ENCODE data around the gene ADCY10. TPM values are rescaled to one million over a fixed set of nuclear protein-coding genes. Genes with fewer than 3 reads are reported as not detected.
A peak's percentile ranks its signal among the peaks of the same experiment; 100 is the strongest.
"Not testable (repeated sequence)": the region's sequence is repeated elsewhere in the genome, so short reads cannot be mapped to it uniquely, and the experiment has no call there.

The ADCY10 gene, protein sequence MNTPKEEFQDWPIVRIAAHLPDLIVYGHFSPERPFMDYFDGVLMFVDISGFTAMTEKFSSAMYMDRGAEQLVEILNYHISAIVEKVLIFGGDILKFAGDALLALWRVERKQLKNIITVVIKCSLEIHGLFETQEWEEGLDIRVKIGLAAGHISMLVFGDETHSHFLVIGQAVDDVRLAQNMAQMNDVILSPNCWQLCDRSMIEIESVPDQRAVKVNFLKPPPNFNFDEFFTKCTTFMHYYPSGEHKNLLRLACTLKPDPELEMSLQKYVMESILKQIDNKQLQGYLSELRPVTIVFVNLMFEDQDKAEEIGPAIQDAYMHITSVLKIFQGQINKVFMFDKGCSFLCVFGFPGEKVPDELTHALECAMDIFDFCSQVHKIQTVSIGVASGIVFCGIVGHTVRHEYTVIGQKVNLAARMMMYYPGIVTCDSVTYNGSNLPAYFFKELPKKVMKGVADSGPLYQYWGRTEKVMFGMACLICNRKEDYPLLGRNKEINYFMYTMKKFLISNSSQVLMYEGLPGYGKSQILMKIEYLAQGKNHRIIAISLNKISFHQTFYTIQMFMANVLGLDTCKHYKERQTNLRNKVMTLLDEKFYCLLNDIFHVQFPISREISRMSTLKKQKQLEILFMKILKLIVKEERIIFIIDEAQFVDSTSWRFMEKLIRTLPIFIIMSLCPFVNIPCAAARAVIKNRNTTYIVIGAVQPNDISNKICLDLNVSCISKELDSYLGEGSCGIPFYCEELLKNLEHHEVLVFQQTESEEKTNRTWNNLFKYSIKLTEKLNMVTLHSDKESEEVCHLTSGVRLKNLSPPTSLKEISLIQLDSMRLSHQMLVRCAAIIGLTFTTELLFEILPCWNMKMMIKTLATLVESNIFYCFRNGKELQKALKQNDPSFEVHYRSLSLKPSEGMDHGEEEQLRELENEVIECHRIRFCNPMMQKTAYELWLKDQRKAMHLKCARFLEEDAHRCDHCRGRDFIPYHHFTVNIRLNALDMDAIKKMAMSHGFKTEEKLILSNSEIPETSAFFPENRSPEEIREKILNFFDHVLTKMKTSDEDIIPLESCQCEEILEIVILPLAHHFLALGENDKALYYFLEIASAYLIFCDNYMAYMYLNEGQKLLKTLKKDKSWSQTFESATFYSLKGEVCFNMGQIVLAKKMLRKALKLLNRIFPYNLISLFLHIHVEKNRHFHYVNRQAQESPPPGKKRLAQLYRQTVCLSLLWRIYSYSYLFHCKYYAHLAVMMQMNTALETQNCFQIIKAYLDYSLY (N-terminal part only)
- total RNA-seq: not detected in 2 replicates
- 0.06 TPM for polyA plus RNA-seq (2012)

DNA sequence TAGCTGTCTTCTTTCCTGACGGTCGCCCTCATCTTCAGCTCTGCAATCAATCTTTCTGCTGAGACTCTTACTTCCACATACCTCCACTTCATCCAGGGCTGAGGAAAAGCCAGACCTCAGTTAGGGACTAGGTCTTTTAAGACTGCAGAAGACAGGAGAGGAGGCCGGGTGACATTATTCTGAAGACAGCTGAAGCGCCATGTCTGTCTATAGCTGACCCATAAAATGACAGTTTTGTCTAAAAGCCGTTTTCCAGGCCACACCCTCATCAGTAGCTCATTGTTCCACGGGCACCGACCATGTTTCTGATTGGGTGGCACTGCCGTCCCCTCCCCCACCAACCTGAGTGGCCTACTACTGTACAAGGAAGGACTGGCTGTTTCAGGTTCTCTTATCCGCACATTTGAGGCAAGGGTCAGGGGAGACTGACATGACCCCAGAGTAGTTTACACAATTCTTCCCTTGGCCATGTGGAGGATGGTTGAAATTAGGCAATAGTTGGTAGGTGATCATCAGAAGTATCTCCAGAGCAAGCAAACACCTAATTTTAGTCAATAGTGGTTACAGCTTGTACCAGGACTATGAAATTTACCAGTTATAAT lies at the start of gene ADCY10:
ADCY10 (minus strand) TSS at position 240 of the 602 bp plus-strand sequence. CDS start 8,994 bp downstream, outside the sequence.
- no peak for DNase-seq (ENCODE audit: low read depth)

DNA sequence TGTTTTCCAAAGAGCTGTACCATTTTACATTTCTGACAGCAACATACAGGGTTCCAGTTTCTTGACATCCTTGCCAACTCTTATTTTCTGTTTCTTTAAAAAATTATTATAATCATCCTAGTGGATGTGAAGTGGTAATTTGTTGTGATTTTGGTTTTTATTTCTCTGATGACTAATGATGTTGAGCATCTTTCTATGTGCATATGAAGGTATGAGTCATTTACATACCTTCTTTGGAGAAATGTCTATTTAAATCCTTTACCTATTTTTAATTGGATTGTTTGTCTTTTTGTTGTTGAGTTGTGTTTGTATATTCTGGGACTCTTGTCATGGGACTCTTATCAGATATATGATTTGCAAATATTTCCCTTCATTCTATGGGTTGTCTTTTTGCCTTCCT lies 43.8 kb upstream of the ADCY10 start:
- DNase-seq (ENCODE audit: low read depth): no peak

DNA sequence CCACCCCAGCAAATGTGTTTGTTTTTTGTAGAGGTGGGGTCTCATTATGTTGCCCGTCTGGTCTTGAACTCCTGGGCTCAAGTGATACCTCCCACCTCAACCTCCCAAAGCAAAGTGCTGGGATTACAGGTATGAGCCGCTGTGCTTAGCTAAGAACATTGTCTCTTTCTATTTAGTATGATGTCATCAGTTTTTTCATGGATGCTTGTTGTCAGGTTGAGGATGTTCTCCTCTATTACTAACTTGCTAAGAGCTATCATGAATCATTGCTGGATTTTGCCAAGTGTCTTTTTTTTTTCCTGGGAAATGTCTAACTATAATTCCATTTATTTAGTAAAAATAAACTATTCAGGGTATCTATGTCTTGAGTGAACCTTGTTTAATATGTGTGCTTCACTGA lies 42.0 kb upstream of the ADCY10 start:
- DNase-seq (ENCODE audit: low read depth): no peak

DNA sequence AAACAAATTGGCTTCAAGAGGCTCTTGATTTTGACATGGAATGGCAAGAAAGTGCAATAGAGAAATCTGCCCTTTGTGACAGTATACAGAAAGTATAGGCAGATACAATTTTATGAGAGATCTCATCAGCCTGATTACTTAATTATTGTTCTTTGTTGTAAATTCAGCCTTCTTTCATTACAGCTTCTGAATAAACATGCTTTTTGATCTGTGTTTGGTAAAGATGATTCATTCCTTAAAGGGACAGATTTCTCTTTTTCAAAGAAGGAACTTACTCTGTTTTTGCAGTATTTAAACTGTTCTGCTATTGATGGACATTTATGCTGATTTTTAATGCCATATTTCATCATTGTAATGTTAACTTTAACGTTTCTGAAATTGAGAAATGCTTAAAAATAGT lies 36.6 kb upstream of the ADCY10 start:
- no peak for DNase-seq (ENCODE audit: low read depth)

DNA sequence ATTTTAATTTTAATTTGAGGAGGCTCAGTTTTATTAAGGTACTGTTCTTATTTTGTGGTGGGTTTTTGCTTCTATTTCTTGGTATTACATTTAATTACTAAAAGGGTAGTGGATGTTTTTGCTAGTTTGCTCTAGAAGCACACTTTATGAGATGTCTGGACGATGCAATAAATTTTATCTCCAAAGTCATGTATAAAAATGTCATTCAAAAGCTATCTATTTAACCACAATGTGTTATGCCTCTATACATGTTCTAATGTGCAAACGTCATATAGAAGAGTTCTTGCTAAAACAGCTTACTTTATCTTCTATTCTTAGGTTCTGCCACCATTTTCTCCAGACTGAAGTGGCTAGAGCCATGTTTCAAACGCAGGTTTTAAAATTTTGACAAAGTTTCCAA lies 35.9 kb upstream of the ADCY10 start:
- DNase-seq (ENCODE audit: low read depth): no peak

DNA sequence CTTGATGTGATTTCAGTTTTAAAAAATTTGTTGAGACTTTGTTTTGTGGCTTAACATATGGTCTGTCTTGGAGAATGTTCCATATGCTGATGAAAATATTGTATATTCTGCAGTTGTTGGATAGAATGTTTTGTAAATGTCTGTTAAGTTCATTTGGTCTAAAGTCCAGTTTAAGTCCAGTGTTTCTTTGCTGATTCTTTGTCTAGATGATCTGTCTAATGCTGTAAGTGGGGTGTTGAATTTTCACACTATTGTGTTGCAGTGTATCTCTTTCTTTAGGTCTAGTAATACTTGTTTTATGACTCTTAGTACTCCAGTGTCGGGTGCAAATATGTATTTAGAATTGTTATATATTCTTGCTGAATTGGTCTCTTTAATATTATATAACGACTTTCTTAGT lies 33.8 kb upstream of the ADCY10 start:
- no peak for DNase-seq (ENCODE audit: low read depth)

DNA sequence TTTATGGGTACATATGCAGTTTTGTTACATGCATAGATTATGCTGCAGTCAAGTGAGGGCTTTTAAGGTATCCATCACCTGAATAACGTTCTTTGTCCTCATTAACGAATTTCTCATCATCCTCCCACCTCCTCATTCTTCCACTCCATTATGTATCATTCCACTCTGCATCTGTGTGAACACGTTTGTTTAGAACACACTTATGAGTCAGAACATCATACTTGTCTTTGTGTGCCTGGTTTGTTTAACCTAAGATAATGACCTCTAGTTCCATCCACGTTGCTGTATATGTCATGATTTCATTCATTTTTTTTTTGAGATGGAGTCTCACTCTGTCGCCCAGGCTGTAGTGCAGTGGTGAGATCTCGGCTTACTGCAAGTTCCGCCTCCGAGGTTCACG lies 29.6 kb upstream of the ADCY10 start:
- DNase-seq (ENCODE audit: low read depth): no peak

DNA sequence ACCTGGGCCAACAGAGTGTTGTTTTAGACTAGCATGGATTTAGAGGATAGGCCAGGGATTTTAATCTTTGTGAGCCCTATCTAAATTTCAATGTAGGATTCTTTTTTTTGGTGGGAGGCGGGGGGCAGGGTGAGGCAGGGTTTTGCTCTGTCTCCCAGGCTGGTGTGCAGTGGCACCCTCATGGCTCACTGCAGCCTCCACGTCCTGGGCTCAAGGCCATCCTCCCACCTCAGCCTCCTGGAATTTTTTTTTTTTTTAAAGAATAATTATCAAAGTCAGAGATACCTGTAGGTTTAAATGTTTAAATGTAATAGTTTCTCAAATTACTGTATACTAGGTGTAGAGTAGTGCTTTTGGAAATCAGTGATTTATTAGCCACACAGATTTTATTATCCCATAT lies 26.3 kb upstream of the ADCY10 start:
- DNase-seq (ENCODE audit: low read depth): no peak

DNA sequence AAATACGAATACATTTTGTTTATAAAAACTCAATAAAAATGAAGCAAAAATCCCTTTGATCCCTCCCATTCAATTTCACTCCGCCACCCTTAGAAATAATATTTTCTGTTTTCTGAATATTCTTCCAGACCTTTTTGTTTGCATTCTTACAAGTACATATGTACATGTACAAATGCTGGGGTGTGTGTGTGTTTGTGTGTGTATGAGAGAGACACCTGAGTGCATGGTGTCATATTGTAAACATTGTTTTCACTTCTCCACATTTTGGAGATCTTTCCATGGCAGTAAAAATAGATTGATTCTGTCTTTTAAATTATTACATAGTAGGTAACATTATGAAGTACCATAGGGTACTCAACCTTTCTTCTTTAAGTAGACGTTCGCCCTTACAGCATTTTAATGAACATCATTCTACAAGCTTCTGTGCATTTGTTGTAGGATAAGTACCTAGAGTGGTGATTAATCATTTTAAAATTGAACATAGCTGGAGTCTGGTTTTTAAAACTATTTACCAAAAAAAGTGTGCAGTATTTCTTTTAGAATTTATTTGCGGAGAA lies 24.2 kb upstream of the ADCY10 start:
- no peak for DNase-seq (ENCODE audit: low read depth)

DNA sequence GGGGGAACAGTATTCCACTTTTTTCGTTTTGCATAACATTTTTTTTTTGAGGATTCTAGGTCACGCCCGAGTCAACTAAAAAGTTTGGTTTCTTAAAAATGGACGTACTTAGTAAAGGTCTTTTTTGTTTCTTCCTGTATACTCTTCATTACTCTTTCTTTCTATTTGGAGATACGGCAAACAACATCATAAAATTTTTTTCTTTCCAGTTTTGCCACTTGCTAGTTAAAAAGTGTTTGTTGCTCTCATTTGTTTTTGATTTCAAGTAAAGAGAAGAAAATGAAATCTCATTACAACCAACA lies 23.7 kb upstream of the ADCY10 start:
- no peak for DNase-seq (ENCODE audit: low read depth)

DNA sequence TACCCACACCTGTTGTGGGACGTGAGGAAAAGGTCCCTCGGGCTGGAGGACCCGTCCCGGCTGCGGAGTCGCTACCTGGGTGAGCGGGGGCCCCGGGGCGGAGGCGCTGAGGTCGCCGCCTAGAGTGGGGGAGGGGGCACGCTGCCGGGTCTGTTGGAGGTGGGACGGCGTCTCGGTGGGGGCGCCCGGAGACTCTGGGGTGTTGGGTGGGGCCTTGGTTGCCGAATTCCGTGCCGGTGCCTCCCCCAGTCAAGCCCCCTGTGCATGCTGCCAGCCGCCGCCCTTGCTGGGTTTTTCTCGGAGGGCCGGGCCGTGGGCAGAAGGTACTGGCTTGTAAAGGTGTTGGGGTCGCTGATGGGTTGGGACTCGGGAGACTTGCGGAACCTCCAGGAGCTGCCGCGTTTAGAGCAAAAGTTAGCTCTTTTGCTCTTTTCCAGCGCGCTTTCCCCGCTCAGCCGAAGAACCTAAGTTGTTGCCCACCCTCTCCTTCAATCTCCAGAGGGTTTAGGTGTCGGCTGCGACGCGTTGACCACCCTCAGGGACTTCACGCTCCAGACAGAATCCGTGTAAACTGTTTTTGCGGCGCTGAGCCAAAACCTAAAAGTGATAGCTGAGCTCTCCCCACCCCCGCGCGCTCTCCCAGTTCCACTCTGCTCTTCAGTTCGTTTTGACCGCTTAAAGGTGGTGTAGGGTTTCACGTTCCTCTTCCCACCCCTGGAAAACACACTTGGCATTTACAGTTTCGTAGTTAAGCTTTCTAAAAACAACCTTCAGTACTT lies 23.2 kb upstream of the ADCY10 start, which contains the start of gene MPC2:
MPC2 (minus strand) TSS at position 143 of the 779 bp plus-strand sequence. CDS start 1,231 bp downstream, outside the sequence.
- peak; percentile 87 for DNase-seq (ENCODE audit: low read depth)

DNA sequence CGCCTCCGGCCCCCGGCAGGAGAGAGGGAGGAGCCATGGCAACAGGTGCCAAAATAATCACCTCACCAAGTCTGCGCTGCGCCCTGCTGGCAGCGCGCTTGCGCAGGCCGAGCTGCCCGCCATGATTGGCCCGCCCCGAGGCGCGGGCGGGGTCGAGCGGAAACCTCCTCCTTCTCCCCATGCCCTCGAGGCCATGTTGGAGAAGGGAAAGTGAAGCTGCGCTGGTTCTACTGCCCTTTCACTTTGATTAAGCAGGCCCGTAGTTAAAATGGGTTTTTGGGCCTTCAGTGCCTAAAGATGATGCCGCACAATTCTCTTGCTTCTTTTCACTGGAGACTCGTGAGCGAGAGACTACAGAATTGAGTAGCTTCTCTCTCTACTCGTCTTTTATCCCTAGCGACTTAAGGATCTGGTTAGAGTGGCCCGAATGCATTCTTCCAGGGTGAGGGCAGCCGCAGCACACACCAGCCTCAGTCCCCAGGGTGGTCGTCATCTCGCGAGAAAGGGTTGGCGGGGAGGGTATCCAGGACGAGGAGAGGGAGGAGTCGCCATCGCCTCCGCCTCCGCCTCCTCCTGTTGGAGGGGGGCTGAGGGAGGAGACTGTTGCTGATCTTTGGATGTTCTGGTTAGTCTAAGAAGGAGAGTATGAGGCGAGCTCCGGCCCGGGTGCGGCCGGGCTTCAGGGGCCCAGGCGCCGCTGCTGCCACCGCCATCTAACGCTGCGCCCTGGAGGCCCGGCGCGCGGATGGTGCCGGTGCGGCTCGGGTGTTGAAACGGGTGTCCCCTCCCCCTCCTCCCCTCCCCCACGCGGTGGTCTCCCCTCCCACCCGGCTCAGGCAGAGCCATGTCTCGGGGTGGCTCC lies 22.4 kb upstream of the ADCY10 start, which contains the start of gene DCAF6:
DCAF6 (plus strand) TSS at position 616 of the 862 bp plus-strand sequence; CDS start at position 845, 229 bp downstream.
- peak; percentile 99 for DNase-seq (ENCODE audit: low read depth)

DNA sequence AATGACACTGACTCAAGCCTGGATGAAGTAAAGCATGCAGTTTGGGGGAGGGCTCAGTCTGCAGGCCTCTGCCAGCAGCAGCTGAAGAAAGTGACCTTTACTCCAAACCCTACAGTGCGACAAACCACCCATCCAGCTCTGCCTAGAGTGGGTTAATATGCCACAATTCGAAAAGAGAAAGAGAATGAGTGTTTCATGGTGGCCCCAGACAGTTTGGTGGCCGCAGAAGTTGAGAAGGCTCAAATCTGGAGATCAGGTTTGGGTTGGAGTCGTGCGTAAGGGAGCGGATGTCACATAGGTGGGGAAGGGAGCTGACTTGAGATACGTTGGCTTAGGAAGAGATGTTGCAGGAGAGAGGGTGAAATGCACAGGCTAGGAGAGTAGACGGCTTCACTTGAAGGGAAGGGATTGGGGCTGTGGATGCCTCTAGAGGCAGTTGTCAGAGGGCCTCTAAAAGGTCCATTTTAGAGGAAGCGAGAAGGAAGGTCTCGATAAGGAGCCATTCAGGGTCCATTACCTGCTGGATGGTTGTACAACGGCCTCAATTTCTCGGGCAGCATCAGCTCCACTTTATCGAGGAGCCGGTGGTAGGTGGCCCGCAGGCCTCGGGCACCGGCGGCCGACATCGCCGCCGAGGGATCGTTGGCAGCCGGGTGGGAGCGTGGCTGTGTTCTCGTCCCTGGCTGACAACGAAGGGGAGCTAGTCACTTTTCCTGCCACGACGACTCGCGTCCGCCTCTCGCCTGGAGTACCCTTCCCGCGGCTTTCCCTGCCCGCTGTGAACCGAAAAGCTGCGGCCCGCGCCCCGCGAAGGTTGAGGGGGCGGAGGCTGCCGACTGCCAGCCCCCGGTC lies 21.5 kb upstream of the ADCY10 start:
- peak; percentile 43 for DNase-seq (ENCODE audit: low read depth)

DNA sequence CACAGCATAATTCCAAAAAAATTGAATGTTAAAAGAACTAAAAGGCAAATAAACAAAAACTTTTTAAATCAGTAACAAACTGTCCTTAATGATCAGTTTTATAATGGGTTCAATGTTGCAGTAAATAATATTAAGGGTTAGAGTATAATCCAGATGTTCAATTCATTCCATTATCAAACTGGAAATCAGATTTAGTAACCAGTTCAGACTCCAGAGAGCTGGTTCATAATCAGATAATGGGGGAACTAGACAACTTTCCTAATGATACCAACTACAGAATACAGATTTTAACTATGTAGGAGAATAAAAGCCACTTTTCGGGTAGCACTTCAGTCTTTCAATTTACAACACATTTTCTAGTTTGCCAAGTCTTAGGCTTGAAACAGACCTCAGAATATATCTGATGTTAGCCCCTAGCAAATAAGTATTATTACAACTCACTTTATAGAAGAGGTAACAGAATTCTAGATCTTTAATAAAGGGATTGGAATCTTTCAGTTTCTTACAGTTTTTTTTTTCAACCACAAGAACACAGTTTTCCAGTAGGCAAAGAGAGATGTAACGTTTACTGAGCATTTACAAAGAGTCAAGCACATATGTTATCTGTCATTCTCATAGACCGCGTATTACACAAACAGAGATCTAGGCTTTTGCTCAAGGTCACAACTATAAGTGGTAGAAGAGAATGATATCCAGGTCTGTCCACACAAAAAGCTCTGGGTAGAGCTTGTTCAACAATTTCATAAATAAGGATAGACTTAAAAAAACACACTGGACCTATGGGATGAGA lies 20.7 kb upstream of the ADCY10 start:
- no peak for DNase-seq (ENCODE audit: low read depth)

DNA sequence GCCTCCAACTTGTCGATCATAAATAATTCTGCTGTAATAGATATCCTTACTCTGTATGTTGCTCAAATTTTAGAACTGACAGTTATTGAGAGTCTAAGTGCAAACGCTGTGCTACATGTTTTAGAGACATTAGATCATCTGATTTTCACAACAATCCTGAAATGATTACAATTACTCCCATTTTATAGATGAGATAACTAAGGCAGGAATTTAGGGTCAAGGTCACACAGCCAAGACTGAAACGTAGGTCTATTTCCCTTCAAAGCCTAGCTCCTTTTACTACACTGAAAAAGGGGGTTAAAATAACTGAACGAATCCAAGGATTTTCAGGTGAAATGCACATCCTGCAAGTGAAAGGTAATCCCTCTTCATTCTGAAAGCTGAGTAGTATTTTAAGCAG lies 19.9 kb upstream of the ADCY10 start:
- no peak for DNase-seq (ENCODE audit: low read depth)

DNA sequence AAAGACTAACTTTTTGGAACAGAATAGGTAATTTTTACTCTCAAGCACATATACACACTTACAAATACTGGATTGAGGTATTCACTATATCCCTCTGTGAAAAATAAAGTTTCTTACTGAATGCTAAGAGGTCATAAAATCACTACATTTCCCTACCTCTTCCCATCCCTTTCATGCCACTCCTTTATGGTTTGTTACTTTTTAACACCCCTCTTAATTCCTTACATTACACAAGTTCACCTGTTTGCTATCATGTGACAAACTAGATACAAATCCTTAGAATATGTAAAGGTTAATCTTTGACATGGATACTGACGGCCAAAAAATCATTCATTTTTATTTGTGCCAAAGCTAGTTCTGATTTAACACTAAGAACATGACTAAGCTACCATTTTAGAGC lies 15.8 kb upstream of the ADCY10 start:
- DNase-seq (ENCODE audit: low read depth): no peak

DNA sequence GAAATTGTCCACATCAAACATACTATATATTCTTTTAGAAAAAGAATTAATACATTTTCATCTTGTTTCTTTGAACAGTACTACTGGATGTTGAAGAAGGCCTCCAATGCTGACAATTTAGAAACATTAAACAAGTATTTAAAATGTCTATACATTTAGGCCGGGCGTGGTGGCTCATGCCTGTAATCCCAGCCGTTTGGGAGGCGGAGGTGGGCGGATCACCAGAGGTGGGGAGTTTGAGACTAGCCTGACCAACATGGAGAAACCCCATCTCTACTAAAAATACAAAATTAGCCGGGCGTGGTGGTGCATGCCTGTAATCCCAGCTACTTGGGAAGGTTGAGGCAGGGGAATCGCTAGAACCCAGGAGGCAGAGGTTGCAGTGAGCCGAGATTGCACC lies 15.0 kb upstream of the ADCY10 start:
- not testable (repeated sequence) for DNase-seq (ENCODE audit: low read depth)
